GM19239 (cell line): ENCODE data around the gene LRRTM4.

Experiments
- DNase-seq: peaks from one replicate; pipeline ENCODE4 v3.0.0; 2011; ENCODE audit warnings: low spot score; ENCODE audit not compliant: insufficient read length
- FAIRE-seq: peaks from 2 replicates; lab custom pipeline; 2011; peaks lifted over from hg19 to GRCh38; lab: Jason Lieb, UNC

Gene LRRTM4

DNA sequence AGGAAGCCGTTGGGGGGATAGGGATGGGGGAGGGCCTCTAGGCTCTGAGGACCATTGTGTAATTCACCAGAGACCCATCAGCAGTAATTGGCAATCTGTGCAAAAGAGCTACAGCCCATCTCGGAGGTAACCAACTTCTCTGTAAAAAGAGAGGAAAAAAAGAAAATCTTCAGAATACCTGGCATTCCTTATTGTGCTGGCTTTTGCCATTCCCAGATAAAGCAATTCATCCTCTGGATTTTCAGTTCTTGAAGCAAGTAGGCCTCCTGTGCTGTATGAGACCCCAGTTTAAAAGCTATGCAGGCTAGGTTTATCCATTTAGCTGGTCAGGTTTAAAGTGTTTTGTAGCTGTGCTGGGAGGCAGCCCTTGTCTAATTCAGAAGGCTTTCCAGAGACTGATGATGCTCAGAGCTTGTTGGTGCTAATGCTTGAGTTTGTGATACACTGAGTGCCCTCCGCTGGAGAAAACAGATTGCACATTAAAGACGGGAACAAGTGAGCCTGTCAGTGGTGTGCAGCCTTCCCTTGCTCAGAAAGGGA lies at the start of gene LRRTM4:
Gene LRRTM4, minus strand, starts transcription at position 446 of the 540 bp plus-strand sequence.
- FAIRE-seq, result no peak
- DNase-seq, result no peak

DNA sequence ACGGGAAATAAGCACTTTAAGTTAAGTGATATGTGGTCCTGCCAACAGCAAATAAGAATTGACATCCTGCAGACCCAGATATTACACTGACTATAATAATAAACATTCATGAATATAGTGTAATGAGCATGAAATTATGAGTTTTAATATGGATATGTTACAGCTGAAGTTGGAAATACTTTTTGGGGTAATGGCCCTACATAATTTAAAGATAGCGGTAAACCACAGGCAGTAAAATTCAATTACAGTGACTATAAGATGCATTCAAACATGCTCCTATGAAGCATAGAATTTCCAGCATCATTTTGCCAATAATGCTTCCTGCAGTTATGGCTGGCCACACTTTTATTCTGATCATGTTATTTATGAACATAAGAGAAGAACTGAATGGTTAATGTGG lies 49.4 kb upstream of the LRRTM4 start:
- DNase-seq (no peak), FAIRE-seq (no peak)

DNA sequence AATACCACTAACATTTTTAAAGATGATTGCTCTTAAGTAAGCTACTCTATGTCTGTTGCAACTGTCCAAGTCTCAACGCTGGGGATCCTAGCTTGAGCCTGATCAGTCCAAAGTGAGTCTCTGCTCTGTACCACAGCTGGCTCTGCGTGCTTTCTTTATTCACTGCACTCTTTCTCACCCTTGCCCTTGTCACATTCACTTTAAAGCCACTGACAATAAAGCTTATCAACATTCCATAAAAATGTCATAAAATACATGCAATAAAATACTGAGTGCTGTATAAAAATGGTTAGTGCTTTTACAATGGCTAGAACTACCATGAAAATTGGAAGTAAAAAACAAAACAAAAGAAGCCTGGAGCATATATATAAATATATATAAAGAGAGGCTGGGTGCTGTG lies 45.5 kb upstream of the LRRTM4 start:
- FAIRE-seq (no peak), DNase-seq (no peak)

GRCh38 chr2:77566582-77566981 lies 44.4 kb upstream of the LRRTM4 start:
- DNase-seq (no peak), FAIRE-seq (no peak)

DNA sequence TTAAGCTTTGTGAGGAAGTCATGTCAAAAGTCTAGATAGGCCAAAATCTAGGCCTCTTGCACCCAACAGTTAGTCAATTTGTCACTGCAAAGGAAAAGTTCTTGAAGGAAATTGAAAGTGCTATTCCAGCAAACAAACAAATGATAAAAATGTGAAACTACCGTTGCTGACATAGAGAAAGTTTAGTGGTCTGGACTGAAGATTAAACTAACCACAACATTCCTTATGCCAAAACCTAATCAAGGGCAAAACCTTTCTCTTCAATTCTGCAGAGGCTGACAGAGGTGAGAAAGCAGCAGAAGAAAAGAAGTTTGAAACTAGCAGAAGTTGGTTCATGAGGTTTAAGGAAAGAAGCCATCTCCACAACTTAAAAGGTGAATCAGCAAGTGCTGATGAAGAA lies 44.0 kb upstream of the LRRTM4 start:
- FAIRE-seq, result no peak

GRCh38 chr2:77552956-77553355 lies 30.8 kb upstream of the LRRTM4 start:
- DNase-seq (no peak), FAIRE-seq (no peak)

More for the DNA sequence above, 44.0 kb upstream of the LRRTM4 start:
- DNase-seq, result no peak

DNA sequence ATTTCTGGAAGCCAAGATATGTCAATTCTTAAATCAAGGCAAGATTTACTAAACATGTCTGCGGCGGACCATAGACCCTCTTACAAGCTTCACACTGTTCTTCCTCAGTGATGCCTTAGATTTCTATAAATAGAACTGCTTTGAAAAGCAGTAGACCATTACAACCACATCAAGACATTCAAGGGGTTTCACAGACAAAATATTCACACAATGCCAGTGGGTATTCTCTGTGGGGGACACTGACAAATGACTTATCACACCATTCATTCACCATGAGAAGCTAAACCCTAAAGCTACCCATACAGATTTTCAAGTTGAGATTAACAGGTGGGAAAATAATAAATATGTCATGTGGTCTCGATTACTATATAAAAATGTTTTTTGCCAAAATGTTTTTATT lies 15.9 kb upstream of the LRRTM4 start:
- no peak for DNase-seq
- FAIRE-seq, result no peak

DNA sequence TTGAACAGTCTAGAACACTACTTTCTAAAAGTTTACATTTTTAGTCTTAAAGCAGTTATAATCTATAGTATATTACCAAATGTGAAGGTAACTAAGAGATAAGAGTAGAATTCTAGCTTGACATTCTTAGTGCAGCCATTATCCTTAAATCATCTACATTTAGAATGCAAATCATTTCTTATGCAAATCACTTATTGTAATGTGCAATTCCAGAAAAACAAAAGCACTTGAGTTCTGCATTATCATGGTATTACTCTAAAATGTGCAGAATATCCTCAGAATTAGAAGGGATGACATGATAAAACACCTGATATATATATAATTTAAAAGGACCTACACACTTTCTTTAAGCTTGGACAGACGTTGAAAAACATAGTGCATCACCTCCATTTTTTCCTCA lies 712 bp upstream of the LRRTM4 start:
- DNase-seq, result no peak

DNA sequence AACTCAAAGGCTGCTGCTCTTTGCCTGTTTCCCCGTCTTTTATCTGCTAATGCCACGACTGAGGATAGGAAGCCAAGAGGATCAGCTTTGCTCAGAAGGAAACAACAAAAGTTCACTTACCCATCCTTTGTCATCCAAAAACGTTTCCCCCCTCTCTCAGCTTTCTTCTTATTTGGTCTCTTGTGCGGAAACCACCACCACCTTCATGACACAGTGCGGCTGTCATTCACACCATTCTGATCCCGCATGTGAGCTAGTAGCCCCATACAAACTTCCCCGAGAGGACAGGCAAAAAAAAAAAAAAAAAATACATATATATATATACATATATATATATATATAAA lies 656 bp downstream of the LRRTM4 start:
- no peak for DNase-seq
- no peak for FAIRE-seq

More for the DNA sequence above, 712 bp upstream of the LRRTM4 start:
- no peak for FAIRE-seq

- FAIRE-seq (no peak), DNase-seq (no peak)
Observed at GRCh38 chr2:77520641-77521547, 1.3 kb downstream of the LRRTM4 start.

GRCh38 chr2:77519888-77520506 lies 2.2 kb downstream of the LRRTM4 start:
- no peak for DNase-seq

DNA sequence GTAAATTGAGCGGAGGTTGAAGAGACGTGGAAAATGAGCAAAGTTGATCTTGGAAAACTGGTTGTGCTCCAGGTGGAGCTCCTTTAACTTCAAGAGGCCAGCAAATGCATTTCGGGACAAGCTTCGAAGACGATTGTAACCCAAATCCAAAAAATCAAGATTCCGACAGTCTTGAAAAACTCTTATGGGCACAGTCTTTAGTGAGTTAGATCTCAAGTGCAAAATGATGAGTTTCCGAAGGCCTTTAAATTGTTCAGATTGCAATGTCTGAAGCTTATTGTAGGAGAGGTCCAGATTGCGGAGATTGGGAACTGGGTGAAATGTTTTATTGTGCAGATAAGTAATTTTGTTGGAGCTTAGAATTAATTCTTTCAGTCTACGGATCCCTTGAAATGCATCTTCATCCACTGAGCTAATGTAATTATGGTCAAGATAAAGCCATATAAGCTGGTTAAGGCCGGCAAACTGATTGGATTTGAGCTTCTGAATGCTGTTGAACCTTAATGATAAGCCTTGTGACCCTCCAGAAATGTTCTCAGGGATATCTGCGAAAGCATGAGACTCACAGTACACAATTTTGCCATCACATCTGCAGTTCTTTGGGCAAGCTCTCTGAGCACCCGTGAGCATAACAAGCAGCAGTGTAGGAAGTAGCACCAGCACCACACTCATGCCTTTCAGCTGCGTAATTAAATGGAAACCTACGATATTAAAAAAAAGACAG lies 2.9 kb downstream of the LRRTM4 start:
- no peak for DNase-seq
- FAIRE-seq, result no peak

More at GRCh38 chr2:77519888-77520506, 2.2 kb downstream of the LRRTM4 start:
- FAIRE-seq, result no peak

DNA sequence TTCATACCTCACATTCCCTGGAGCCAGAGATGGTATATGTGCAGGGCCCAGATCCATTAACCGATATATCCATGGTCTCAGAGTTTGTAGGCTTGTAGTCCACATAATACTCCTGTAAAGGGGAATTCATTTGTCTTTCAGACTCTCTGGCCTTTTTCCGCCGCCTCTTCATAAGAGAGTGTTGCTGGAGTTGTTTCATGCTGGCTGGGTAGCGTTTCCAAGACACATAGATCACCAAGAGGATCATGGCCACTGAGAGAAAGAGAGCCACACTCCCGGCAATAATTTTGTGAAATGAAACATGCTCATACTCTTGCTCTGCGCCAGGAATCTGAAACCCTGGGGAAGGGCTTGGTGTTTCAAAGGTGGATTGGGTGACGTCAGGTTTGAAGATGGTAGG lies 3.9 kb downstream of the LRRTM4 start:
- DNase-seq (no peak), FAIRE-seq (no peak)

GRCh38 chr2:77513191-77513590 lies 9.0 kb downstream of the LRRTM4 start:
- DNase-seq, result no peak
- FAIRE-seq, result no peak

GRCh38 chr2:77512507-77512906 lies 9.7 kb downstream of the LRRTM4 start:
- FAIRE-seq (no peak), DNase-seq (no peak)

GRCh38 chr2:77508511-77508910 lies 13.7 kb downstream of the LRRTM4 start:
- FAIRE-seq (no peak), DNase-seq (no peak)

DNA sequence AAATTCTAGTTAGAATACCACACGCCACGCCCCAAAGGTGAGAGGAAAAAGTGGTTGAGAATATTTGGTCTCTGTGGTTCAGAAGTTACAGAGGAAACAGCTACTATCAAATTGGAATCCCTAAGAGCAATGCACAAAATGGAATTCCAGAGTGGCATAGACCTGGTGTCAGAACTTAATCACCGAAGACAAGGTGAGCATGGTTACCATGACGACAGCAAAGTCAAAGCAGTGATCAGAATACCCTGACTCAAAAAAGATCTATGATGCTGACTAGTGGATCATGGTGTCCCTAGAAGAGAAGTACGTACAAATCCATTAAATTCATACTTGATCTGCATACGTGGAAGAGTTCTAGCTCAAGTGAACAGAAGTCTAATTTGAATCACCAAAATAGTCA lies 14.5 kb downstream of the LRRTM4 start:
- FAIRE-seq (no peak), DNase-seq (no peak)

- DNase-seq, result no peak
- no peak for FAIRE-seq
Observed at GRCh38 chr2:77488141-77488540, 34.0 kb downstream of the LRRTM4 start.

DNA sequence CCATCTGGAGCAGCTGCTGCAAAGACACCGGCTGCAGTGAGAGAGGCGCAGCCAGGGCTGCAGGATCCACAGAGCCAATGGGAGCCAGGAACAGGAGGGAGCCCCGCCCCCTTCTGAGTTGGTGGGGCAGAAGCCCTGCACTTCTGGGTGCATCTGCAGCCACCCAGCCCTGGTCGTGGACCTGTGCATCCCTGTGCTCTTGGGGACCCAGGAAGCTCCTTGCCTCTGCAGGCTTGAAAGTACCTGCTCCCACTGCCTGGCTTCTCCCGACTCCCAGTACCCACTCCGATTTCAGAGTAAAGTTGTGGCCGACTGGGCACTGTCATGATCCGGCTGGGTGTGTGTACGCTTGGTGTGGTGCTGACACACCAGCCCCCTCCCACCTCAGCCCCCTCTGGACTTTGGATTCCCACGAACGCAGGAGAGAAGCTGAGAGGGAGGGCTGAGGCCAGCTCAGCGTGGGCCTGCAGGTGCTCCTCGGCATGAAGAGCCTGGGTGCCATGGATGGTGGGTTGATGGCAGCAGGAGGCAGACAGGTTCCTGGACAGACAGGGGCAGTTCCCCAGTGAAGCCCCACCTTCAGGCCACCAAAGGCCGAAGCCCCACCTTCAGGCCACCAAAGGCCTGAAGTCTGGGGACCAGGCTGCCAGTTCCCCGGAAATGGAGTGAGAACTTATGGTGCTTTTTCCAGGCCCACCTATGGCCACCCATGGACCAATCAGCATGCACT lies 34.9 kb downstream of the LRRTM4 start:
- FAIRE-seq (no peak), DNase-seq (no peak)

GRCh38 chr2:77484026-77484425 lies 38.1 kb downstream of the LRRTM4 start:
- no peak for FAIRE-seq
- DNase-seq, result no peak
